GM18909 (cell line): Measurements from ENCODE around the gene CDPF1.

Experiments used
- ATAC-seq: cut with Tn5 transposase; IDR thresholded peaks from one replicate; pipeline ENCODE4 v1.9.1; 2021; ENCODE audit warnings: mild to moderate bottlenecking; ENCODE audit not compliant: unreplicated experiment, poor library complexity

Gene CDPF1, protein sequence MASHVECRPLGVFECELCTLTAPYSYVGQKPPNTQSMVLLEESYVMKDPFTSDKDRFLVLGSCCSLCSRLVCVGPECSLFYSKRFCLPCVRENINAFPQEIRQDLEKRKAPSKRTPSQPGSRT

DNA sequence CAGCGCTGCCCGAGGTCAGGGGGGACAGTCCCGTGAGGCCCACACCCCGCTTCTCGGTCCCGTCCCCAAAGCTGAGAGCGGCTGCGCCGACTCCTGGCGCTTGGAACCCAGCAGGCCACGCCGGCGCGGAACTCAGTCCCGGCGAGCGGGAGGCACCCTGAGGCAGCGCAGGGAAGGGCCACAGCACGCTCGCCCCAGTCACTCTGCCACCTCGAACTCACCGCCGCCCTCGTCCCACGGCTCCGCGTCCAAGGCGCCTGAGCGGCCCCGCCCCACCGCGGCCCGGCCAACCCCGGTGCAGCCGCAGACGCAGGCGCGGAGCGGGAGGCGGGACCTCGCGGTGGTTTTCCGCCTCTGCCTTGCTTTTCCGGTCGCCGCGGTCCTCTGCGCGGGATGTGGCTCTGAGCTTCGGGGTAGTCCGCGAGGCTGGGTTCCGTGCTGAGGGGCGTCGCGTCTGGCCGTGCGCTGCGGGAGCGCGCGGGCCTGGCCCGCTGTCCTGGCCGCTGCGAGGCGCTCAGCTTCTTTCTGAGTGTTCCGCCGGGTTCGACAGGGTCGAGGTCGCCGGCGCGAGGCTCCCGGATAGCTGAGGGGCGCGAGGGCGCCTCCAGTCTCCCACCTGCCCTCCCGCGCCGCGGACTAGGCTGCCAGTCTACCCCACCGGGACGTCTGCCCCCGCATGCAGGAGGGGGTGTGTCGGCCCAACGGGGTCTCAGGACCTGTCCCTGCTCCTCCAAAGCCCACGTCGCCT lies at the start of gene CDPF1:
Gene CDPF1 (minus strand): TSS at position 259 of the 748 bp plus-strand sequence. CDS start 2,009 bp downstream, outside the sequence.
- ATAC-seq = peak; percentile 88

DNA sequence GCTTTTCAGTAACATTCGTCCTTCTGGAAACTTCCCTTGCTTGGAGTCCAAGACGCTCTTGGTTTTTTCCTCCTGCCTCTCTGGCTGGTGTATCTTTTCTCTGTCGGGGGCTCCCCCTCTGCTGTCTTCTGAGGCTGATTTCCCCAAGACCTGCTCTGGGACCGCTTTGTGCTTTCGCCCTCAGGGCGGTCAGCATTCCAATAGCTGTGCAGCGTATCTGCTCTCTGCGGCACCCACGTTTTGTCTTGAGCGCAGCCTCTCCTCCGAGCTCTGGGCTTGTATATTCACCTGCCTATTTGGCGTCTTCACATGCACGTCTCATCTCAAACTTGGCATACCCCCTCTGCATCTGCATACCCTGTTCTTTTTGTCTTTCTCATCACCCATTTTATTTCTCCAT lies 49.0 kb upstream of the CDPF1 start:
- ATAC-seq = no peak

DNA sequence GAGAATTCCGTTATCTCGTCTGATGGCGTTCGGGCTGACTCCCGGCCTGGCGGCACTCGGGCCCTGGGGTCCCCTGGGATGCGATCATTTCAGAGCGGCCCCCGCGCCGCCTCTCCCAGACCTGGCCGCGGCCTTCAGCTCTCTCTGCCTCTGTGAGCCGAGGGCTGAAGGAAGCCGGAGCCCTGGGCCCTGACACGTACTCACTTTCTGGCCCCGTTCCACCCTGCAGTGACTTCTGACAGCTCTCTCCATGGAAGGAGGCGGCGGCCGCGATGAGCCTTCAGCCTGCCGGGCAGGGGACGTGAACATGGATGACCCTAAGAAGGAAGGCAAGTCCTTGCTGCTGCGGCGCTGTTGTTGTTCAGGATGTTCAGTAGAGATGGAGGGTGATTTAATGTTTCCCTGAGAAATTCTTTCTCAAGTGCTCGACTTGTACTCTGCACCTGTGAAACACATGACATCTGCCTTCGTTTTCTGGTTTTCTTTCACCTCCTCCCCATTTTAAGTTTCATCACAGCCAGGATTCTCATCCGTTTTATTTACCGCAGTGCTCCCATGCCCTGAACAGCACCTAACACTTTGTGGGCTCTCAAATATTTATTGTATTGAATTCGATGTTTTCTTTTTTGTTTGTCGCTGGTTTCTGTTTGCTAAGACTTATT lies 47.2 kb upstream of the CDPF1 start:
- ATAC-seq = peak; percentile 11

DNA sequence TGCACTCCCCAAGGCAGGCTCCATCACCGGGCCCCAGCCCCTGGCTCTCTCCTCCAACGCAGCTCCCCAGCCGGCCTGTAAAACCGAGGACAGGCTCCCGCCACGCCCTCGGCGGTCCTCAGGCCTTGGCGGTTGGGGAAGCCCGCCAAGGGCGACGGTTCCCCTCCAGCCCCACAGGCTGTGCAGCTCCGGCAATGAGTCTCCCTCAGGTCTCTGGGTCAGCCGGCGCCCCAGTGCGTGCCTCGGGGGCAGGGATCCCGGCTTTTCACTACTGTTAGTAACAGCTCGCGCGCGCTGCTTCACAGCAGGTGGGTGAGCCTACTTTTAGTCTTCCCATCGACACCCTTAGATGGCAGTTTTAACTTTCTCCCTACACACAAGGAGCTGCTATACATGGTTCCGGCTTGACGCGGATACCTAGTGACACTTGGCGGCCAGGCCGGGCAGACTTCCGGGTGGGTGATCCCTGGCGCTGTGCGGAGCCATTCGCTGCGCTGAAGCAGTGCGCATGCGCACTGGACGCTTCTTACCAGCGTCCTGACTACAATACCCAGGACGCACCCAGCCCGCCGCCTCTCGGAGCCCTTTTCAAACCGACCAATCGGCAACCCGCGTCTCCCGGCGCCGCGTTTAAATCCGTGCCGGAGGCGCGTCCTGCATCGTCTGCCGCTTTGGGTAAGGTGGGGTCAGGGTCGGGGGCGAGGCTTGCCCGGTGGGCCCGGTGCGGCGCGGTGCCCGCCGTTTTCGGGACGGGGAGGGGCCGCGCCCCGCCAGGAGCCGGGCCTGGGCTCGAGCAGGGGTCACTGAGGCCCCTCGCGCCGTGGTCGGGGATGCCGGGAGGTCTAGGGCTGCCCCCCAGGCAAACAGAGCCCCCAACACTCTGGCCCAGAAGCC lies 46.4 kb upstream of the CDPF1 start, which contains the start of gene GTSE1:
Gene GTSE1 (plus strand): TSS at position 614 of the 894 bp plus-strand sequence. CDS start 531 bp downstream, outside the sequence.
- peak; percentile 95 for ATAC-seq

DNA sequence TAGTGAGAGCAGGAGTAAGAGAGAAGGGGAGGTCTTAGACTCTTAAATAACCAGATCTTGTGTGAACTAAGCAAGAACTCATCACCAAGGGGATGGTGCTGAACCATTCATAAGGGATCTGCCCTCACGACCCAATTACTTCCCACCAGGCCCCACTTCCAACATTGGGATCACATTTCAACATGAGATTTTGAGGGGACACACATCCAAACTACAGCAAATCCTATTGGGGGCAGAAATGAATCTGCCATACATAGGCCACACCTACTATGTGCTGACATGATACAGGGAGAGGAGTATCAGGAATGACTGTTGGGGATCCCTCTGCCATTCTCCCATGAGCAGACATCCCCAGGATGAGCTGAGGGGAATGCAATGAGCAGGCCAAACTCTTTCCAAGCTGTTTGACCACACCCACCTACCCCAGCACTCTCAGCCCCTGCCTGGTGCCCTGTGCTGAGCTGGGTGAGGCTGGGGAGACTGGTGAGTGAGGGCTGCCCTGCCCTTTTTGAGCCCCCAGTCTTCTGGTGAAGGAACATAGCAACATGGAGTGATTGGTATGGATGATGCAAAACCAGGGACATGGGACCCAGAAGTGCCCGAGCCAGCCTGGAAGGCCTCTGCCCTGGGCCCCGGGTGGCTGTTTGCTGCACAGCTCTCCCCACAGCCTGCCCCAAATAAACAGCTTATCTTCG lies 45.3 kb upstream of the CDPF1 start:
- no peak for ATAC-seq

DNA sequence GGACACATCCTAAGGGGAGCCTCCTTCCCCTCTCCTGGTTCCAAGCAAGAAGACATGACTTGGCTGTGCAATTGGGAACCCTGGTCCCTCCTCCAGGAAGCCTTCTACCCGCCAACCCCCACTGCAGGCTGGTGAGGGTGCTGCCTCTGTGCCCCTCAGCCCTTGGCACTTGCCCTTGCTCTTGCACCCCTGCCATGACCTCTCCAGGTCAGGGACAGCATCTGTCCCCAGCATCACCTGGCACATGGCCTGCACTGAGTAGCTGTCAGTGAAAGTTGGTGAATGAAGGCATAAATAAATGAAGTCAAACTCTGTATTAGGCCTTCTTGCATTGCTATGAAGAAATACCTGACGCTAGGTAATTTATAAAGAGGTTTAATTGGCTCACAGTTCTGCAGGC lies 44.7 kb upstream of the CDPF1 start:
- ATAC-seq = no peak

- ATAC-seq = no peak
These were observed 43.6 kb upstream of the CDPF1 start for GRCh38 chr22:46293577-46294260.

- no peak for ATAC-seq
These were observed 42.6 kb upstream of the CDPF1 start for GRCh38 chr22:46292732-46293131.

GRCh38 chr22:46292173-46292572 lies 42.1 kb upstream of the CDPF1 start:
- ATAC-seq = no peak

GRCh38 chr22:46290843-46291785 lies 41.0 kb upstream of the CDPF1 start:
- ATAC-seq = no peak

- no peak for ATAC-seq
These were observed 40.2 kb upstream of the CDPF1 start for GRCh38 chr22:46290121-46290842.

DNA sequence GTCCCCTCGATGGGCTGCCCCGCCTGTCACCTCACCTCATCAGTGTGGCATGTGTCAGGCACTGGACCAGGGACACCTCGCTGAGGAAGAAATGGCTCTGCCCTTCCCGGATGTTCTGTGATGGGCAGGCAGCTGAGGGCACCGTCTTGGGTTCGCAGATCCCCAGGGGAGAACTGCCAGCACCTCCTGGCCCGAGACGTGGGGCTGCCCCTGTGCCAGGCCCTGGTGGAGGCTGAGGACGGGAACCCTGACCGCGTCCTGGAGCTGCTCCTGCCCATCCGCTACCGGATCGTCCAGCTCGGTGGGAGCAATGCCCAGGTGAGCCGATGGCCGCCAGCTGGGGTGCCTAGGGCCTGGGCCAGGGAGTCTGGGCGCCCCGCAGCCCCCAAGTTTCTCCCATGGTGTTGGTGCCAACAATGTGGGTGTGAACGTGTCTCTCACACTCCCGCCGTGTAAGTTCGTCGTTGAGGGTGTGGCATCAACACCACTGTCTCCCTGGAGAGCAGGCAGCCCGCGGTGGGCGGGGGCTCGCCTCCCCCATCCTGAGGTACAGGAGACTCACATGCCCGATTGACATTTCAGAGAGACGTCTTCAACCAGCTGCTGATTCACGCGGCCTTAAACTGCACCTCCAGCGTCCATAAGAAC lies 39.3 kb upstream of the CDPF1 start:
- no peak for ATAC-seq

GRCh38 chr22:46288846-46289243 lies 38.8 kb upstream of the CDPF1 start:
- ATAC-seq = no peak

DNA sequence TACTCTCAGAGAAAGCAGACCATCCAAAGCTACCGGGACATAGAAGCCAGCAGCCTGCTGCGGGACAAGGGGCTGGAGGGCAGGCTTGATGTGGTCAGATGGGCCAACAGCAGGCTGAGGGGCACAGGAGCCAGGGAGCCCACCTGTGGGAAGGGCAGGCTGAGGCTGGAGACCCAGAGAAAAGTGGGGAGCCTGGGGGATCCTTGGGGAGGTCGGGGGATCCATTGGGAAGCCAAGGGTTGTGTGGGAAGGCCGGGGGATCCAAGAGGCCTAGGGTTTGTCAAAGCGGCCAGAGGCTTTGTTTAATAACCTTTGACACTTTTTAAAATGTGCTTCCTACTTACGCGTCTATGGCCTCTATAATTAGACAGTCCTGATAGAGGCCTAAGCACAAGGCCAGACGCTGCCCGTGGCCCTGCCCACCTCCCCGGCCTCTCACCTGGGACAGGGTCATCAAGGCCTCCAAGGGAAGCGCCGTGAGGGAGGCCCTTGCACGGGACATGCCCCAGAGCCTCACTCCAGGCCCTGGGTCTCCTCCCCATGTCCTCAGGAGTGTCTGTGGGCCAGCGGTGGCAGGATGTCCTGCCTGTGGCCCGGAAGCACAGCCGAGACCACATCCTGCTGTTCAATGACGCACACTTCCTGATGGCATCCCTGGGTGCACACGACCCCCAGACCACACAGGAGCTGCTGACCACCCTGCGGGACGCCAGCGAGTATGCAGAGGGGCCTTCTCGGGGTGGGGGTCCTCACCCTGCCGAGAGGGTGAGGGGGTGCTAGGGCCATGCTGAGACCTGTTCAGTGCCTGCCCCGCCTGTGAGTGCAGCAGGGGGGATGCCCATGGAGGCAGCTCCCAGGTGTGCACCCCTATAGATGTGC lies 38.0 kb upstream of the CDPF1 start:
- peak; percentile 76 for ATAC-seq

GRCh38 chr22:46286941-46287872 lies 37.1 kb upstream of the CDPF1 start:
- ATAC-seq = no peak
